WERI-Rb-1 (cell line): Measurements from ENCODE around the gene SLC22A1.
"Not testable (repeated sequence)": the region's sequence is repeated elsewhere in the genome, so short reads cannot be mapped to it uniquely, and the experiment has no call there.

Source experiments
- DNase-seq: peaks from one replicate; pipeline ENCODE4 v3.0.0-alpha.2; 2020
- H3K27ac ChIP-seq: fragments of 250-450 bp; sonication (Bioruptor Pico); 2 replicates; pipeline ENCODE4 v1.5.1; 2020; ENCODE audit warnings: mild to moderate bottlenecking, moderate library complexity
- H3K27me3 ChIP-seq: fragments of 250-450 bp; sonication (Bioruptor Pico); 2 replicates; pipeline ENCODE4 v1.5.1; 2021; ENCODE audit warnings: mild to moderate bottlenecking, low read depth, moderate library complexity; ENCODE audit not compliant: insufficient read depth, severe bottlenecking
- H3K36me3 ChIP-seq: fragments of 250-450 bp; sonication (Bioruptor Pico); 2 replicates; pipeline ENCODE4 v1.5.1; 2020; ENCODE audit warnings: mild to moderate bottlenecking, moderate library complexity
- H3K4me3 ChIP-seq: 2 replicates; pipeline ENCODE4 v1.5.1; 2011; ENCODE audit warnings: low read depth, mild to moderate bottlenecking, control low read depth, low read length
- H3K9me3 ChIP-seq: fragments of 250-450 bp; sonication (Bioruptor Pico); 2 replicates; pipeline ENCODE4 v1.5.1; 2021; ENCODE audit warnings: mild to moderate bottlenecking, moderate library complexity; ENCODE audit not compliant: severe bottlenecking
- CTCF ChIP-seq: IDR thresholded peaks from 2 replicates; pipeline ENCODE4 v1.5.1; 2011; ENCODE audit warnings: low read depth, mild to moderate bottlenecking, control low read depth, inconsistent platforms, low read length

SLC22A1 gene

GRCh38 chr6:160118620-160119229 lies 2.9 kb upstream of the SLC22A1 start:
- Histone ChIP-seq H3K27ac (no peak overlapping the region), H3K27me3 (peaks cover 13% of the 10 kb centered on the region), H3K4me3 (no peak overlapping the region), H3K9me3 (peaks cover 6% of the 10 kb centered on the region), H3K36me3 (no peaks in the 10 kb centered on the region)
- DNase-seq = no peak
- TF ChIP-seq CTCF = no peak

DNA sequence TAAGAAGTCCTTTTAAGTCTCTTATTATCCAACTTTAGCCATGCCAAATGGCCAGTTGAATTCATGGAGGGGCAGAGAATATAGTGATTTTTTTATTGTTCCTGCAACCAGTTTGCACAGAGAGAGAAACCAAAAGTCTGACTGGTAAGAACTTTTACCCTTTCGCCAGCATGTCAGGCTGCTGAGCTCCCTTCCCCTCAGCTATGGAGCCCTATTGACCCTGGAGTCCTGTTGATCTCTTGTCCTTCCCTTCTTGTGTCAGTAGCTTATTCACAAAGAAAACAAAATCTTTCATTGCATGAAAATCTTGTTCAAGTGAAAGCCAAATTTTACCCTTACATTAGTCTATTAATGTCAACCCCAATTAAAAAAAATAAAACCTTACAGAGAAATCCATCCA lies 1.5 kb upstream of the SLC22A1 start:
- no peak for DNase-seq
- Histone ChIP-seq H3K27me3 (peaks cover 23% of the 10 kb centered on the region), H3K27ac (no peak overlapping the region), H3K36me3 (no peaks in the 10 kb centered on the region), H3K4me3 (no peak overlapping the region), H3K9me3 (peaks cover 6% of the 10 kb centered on the region)
- TF ChIP-seq CTCF = no peak

GRCh38 chr6:160121981-160122380 lies 366 bp downstream of the SLC22A1 start:
- no peak for TF ChIP-seq CTCF
- no peak overlapping the region for H3K4me3 ChIP-seq
- no peak for DNase-seq

DNA sequence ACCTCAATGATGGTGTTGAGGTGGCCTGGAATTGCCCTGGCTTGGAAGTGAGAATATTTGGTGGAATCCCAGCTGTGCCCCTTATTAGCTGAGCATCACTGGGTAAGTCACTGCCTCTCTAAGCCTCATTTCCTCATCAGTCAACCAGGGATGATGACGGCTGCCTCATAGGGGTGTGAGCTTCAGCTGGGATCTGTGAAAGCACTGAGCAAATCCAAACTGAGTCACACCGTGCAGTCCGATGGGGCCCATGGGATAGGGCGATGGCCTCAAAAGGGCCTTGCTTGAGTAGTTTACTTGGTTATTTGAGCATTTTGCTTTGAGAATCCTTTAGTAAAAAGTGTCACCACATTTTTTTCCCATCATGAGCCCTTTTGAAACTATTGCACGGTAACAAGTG lies 1.1 kb downstream of the SLC22A1 start:
- DNase-seq = no peak
- TF ChIP-seq CTCF = no peak

More at GRCh38 chr6:160121981-160122380, 366 bp downstream of the SLC22A1 start:
- no peak overlapping the region for H3K27ac ChIP-seq
- no peaks in the 10 kb centered on the region for H3K36me3 ChIP-seq
- H3K9me3 ChIP-seq = peaks cover 4% of the 10 kb centered on the region
- peaks cover 23% of the 10 kb centered on the region for H3K27me3 ChIP-seq

GRCh38 chr6:160124007-160124406 lies 2.4 kb downstream of the SLC22A1 start:
- Histone ChIP-seq H3K4me3 (no peak overlapping the region), H3K36me3 (no peaks in the 10 kb centered on the region), H3K9me3 (no peaks in the 10 kb centered on the region), H3K27me3 (peaks cover 43% of the 10 kb centered on the region), H3K27ac (no peak overlapping the region)
- TF ChIP-seq CTCF = no peak
- no peak for DNase-seq

More for the DNA sequence above, 1.1 kb downstream of the SLC22A1 start:
- Histone ChIP-seq H3K27ac (no peak overlapping the region), H3K4me3 (no peak overlapping the region), H3K27me3 (peaks cover 30% of the 10 kb centered on the region), H3K9me3 (peaks cover 3% of the 10 kb centered on the region), H3K36me3 (no peaks in the 10 kb centered on the region)

- peaks cover 49% of the 10 kb centered on the region for H3K27me3 ChIP-seq
- no peaks in the 10 kb centered on the region for H3K36me3 ChIP-seq
- no peak for TF ChIP-seq CTCF
- no peak overlapping the region for H3K4me3 ChIP-seq
- DNase-seq = no peak
- H3K27ac ChIP-seq = no peak overlapping the region
- no peaks in the 10 kb centered on the region for H3K9me3 ChIP-seq
These were observed 3.0 kb downstream of the SLC22A1 start for GRCh38 chr6:160124605-160125004.

GRCh38 chr6:160125105-160125504 lies 3.5 kb downstream of the SLC22A1 start:
- not testable (repeated sequence) for DNase-seq, H3K27ac ChIP-seq, H3K9me3 ChIP-seq, H3K36me3 ChIP-seq, H3K4me3 ChIP-seq
- H3K27me3 ChIP-seq = peaks cover 49% of the 10 kb centered on the region
